GM21529 (cell line): Measurements from ENCODE around the gene PCNX1.

Experiments
- ATAC-seq: cut with Tn5 transposase; IDR thresholded peaks from one replicate; pipeline ENCODE4 v1.9.1; 2021; ENCODE audit not compliant: unreplicated experiment

The PCNX1 gene

DNA sequence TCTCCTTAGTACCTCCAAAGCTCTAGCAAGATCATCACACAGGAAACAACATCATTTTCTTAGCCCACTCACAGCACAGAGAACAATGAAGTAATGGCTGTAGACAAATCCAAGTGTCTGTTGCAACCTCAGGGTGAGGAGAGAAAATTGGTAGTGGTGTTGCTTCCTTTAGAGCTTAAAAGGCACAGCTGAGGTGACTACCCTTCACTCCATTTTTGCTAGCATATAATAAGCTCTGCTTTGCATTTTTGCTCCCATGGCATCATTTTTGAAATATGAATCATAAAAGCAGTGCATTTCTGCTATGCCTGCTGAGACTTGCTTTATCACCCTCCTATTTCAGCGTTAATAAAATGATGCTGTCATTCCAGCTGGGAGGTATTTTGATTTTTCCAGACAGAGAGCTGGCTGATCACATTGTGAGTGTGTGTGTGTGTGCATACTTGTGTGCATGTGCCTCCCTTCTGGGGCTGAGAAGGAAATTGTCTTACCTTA lies 18.5 kb upstream of the PCNX1 start:
- ATAC-seq, result no peak

DNA sequence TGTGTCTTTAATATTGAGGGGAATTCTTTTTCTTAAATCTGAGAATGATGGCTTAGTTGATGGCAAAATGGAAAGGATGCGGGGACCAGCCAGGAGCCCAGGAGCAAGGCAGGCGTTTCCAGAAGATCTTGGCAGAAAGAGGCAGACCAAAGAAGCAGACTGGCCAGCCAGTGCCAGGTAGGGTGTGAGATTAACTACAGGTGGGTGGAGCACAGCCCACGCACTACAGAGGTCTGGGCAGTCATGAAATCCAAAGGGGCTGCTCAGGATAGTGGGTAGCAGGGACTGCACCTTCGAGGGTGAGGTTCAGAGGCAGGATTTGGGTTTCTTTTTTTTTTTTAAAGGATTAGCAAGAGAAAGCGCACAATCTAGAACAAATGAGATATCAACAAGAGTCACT lies 17.7 kb upstream of the PCNX1 start:
- ATAC-seq, result no peak

DNA sequence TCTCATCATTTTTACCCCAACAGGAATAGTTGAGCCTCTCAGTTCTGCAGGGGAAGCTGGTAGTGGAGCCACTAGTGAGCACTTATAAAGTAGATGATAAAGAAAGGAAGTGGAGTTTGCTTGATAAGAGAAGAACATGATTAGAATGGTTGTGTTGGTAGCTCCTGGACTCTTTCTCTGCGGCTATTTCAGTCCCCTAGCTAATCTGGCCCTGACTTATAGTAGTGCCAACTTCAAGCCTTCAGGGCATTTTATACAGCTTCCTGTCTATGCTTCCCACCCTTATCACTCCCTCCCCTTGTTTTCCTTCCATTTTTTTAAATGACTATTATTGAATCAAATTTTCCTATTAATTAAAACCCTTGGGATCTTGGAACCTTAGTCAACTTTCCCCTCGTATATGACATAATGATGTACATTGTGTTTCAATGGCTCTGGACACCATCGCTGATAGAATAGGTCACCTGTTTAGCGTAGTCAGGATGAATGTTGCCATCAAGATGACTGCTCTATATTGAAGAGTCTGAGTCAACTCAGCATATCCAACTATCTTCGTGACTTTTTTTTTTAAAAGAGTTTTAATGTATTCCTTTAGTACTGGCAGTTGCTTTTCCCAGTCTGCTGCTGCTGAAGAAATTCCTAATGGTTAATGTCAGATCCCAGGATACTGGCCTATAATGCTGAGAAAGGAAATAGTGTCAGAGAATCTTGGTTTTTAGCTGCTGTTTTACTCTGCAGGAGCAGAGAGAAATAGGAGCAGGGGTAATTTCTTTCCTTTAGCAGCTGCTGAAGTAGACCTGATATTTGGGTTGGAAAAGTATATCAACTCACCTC lies 16.2 kb upstream of the PCNX1 start:
- no peak for ATAC-seq

DNA sequence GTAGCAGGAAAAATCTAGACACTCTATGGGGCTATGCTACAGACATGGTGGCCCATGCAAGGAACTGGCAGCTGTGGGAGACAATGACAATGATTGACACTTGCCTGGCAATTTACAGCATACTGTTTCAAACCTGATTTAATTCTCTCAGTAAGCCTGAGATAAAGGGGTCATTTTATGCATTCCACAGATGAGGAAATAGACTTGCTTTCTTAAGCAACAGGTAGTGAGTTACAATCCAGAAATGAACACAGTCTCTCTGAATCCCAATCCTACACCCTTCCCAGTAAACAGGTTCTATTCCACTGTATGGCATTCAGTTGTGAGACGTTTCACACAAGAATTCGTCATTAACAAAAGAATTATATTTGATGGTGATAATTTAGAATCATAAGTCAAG lies 15.5 kb upstream of the PCNX1 start:
- no peak for ATAC-seq

DNA sequence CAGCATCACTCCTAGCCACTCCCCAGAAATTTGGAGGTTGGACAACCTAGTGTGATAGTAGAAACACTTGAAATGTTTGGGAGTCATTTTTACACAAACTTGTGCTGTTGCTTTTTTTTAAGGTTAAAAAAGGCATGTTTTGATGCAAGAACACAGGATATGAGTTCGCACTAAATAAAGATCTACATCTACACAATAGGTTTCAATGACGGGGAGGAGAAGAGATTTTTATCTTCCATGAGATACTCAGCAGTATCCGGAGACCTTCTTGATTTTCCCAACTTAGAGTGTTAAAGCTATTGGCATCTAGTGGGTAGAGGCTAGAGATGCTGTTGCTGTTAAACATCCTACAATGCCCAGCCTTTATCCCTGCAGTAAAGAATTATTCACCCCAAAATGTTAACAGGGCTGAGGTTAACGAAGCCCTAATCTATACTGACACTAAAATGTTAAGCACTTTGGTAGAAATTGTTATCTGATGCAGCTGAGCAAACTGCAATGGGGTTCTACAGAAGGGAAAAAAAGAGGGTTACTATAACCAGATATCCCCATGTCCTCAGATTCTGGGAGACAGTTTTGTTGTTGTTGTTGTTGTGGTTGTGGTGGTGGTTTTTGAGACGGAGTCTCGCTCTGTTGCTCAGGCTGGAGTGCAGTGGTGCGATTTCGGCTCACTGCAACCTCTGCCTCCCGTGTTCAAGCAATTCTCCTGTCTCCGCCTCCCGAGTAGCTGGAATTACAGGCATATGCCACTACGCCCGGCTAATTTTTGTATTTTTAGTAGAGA lies 14.0 kb upstream of the PCNX1 start:
- no peak for ATAC-seq

DNA sequence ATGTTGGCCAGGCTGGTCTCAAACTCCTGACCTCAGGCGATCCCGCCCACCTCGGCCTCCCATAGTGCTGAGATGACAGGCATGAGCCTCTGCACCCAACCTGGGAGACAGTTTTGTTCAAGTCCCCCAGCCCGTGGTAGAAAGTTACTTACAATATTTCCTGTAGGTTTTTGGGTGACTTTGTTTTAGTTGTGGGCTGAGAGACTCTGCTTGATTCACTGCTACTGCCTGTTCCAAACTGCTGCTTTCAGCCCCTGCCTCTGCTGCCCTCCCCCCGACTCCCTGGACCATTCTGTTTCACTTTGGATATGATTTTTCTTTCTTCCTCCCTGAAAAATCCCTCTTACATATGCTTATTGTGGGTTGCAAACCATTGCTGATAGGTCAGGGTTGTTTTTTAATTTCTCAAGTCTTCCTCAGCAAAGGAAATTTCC lies 13.4 kb upstream of the PCNX1 start:
- no peak for ATAC-seq

- no peak for ATAC-seq
Observed at GRCh38 chr14:70894868-70895267, 12.4 kb upstream of the PCNX1 start.

DNA sequence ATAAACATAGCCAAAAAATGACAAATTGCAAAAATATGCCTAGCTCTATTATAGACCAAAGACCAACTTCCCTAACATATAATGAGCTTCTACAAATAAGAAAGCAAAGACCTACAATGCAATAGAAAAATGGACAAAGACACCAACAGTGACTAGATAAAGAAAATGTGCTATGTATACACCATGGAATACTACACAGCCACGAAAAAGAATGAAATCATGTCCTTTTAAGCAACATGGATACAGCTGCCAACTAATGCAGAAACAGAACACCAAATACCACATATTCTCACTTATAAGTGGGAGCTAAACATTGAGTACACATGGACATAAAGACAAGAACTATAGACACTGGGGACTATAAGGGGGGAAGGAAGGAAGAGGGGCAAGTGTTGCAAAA lies 10.9 kb upstream of the PCNX1 start:
- no peak for ATAC-seq

DNA sequence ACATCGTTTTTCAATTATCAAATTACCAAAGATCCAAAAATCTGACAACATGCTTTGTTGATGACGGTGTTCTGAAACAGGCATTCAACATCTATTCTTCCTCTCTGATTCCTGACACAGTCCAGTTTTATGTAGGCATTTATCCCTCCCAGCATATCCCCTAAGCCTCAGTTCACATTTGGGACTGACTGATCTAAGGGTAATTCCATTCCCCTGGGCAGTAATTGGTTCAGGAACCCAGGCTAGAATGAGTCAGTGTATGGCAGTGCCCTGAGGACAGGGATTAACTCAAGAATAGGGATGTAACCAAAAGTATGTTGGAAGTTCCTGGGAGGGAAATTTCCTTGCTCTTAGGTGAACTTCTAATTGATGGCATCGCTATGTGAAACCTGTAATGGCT lies 10.3 kb upstream of the PCNX1 start:
- ATAC-seq, result no peak

DNA sequence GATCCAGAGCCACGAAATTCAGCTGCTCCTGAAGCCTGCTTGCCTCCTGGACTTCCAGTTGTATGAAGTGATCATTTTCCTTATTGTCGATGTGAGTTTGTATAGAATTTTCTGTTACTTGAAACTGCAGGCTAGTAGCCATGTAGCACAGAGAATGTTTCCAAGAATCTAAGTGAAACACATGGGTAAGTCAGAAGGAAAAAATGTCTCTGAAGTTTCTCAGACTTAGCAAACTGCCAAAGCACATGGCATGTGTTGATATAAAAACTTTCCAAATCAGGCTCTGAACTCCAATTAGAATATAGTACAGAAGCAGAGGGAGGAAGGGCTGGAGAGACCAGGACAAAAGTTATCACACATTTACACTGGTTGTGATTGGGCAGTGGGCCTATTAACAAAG lies 9.8 kb upstream of the PCNX1 start:
- no peak for ATAC-seq

GRCh38 chr14:70898111-70898745 lies 9.0 kb upstream of the PCNX1 start:
- ATAC-seq, result no peak

DNA sequence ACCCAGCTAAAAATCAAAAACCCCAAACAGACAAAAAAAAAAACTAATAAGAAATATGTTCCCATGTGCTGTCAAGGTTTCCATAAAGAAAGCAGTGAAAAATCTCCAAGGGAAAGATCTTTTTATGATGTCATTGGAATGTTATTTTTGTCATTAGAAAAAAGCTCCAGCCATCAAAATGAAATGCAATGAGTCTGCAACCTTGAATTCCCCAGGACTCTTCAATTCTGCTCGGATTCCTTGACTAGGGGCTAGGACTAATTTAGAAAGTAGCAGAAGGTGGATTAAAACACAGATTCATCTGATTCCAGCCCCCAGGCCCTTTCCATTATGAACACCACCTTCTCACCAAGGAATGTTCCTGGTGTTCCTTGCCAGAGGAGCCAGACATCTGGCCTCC lies 6.0 kb upstream of the PCNX1 start:
- no peak for ATAC-seq

GRCh38 chr14:70902184-70902583 lies 5.1 kb upstream of the PCNX1 start:
- no peak for ATAC-seq

DNA sequence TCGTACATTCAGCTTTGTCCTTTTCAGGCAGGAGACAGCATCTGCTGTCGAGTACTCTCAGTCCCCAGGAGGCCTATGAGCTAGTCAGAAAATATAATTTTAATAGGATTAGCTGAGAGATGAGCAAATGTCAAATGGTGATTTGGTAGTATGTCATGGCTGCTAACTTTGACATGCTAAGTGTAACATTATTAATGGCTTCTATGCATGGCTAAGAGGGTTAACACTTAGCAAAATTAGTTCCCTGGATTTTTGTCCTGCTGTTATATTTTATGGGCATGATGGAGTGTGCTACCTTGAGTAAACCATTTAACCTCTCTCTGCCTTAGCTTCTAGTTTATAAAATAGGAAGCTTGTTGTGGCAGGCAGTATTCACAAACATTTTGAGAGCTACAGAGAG lies 2.9 kb upstream of the PCNX1 start:
- ATAC-seq, result no peak

GRCh38 chr14:70905301-70905700 lies 2.0 kb upstream of the PCNX1 start:
- no peak for ATAC-seq

- peak; percentile 1 for ATAC-seq
Observed at GRCh38 chr14:70906793-70907175, 475 bp upstream of the PCNX1 start.

- peak; percentile 24 for ATAC-seq
Observed at GRCh38 chr14:70907996-70908934, 1.0 kb downstream of the PCNX1 start.

- ATAC-seq, result no peak
Observed at GRCh38 chr14:70908935-70909641, 1.8 kb downstream of the PCNX1 start.

GRCh38 chr14:70909733-70910614 lies 2.7 kb downstream of the PCNX1 start:
- ATAC-seq, result no peak
